AG04450 (cell line): ENCODE measurements around the gene MRPS14. TPM values are rescaled to one million over a fixed set of nuclear protein-coding genes. Genes with fewer than 3 reads are reported as not detected.

Experiments
- CTCF ChIA-PET: fragments of 300-600, 350-600 bp; formaldehyde crosslinking; extraction: SDS; loops from one replicate; lab custom pipeline; 2022; ENCODE audit warnings: antibody characterized with exemption, inconsistent platforms; lab: Charles Lee
- POLR2A ChIA-PET: fragments of 350-600 bp; formaldehyde crosslinking; extraction: SDS; loops from one replicate; lab custom pipeline; 2021; ENCODE audit warnings: antibody characterized with exemption, inconsistent platforms; lab: Yijun Ruan, JAX
- DNase-seq: peaks from one replicate; pipeline ENCODE4 v3.0.0-alpha.2; 2011; ENCODE audit warnings: low read depth, low spot score
- H3K27ac ChIP-seq: one replicate; pipeline ENCODE4 v1.5.1; 2012; ENCODE audit warnings: low read depth, low read length, control low read depth
- H3K27me3 ChIP-seq: one replicate; pipeline ENCODE4 v1.6.0; 2012; ENCODE audit warnings: low read length; ENCODE audit not compliant: control insufficient read depth, insufficient read depth
- H3K4me3 ChIP-seq: 2 replicates; pipeline ENCODE4 v1.5.1; 2011; ENCODE audit warnings: mild to moderate bottlenecking, low read depth, low read length, control low read depth
- H3K9me3 ChIP-seq: 2 replicates; pipeline ENCODE4 v1.5.1; 2012; ENCODE audit warnings: low read length; ENCODE audit not compliant: control insufficient read depth, insufficient read depth
- polyA plus RNA-seq: library from polyadenylated mRNA; depleted of rRNA; stranded (reverse); fragments of >200 nt; gene quantifications from 2 replicates; pipeline ENCODE4 v1.2.3, GENCODE V29; 2011
- TF ChIP-seq, protein P1 (sequence below): IDR thresholded peaks from 2 replicates; pipeline ENCODE4 v1.5.1; 2011; ENCODE audit warnings: low read depth, low read length, control low read depth, inconsistent platforms

Gene MRPS14
- polyA plus RNA-seq, 1 experiment, result 40.8 TPM

DNA sequence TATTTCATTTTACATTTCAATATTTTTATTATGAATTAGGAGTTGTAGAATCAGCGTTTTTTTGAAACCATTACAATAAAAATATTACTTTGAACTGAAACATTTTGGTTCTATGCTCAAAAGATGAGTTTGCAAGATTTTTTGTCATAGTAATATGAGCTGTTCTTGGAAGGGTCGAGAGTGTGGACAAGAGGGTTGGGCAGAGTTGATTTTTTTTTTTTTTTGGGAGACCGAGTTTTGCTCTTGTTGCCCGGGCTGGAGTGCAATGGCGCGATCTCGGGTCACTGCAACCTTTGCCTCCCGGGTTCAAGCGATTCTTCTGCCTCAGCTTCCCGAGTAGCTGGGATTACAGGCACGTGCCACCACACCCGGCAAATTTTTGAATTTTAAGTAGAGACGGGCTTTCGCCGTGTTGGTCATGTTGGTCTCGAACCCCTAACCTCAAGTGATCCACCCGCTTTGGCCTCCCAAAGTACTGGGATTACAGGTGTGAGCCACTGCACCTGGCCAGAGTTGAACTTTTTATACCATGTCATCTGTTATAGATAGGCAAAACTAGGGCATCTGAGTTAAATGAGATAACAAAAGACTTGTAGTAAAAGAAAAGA is 20.2 kb downstream of the MRPS14 start:
- POLR2A ChIA-PET, result no interaction called here
- TF ChIP-seq, protein P1, sequence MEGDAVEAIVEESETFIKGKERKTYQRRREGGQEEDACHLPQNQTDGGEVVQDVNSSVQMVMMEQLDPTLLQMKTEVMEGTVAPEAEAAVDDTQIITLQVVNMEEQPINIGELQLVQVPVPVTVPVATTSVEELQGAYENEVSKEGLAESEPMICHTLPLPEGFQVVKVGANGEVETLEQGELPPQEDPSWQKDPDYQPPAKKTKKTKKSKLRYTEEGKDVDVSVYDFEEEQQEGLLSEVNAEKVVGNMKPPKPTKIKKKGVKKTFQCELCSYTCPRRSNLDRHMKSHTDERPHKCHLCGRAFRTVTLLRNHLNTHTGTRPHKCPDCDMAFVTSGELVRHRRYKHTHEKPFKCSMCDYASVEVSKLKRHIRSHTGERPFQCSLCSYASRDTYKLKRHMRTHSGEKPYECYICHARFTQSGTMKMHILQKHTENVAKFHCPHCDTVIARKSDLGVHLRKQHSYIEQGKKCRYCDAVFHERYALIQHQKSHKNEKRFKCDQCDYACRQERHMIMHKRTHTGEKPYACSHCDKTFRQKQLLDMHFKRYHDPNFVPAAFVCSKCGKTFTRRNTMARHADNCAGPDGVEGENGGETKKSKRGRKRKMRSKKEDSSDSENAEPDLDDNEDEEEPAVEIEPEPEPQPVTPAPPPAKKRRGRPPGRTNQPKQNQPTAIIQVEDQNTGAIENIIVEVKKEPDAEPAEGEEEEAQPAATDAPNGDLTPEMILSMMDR, result no peak
- Histone ChIP-seq H3K27ac (no peak overlapping the region), H3K27me3 (no peaks in the 10 kb centered on the region), H3K9me3 (no peaks in the 10 kb centered on the region), H3K4me3 (no peak overlapping the region)
- CTCF ChIA-PET, result no interaction called here
- no peak for DNase-seq

DNA sequence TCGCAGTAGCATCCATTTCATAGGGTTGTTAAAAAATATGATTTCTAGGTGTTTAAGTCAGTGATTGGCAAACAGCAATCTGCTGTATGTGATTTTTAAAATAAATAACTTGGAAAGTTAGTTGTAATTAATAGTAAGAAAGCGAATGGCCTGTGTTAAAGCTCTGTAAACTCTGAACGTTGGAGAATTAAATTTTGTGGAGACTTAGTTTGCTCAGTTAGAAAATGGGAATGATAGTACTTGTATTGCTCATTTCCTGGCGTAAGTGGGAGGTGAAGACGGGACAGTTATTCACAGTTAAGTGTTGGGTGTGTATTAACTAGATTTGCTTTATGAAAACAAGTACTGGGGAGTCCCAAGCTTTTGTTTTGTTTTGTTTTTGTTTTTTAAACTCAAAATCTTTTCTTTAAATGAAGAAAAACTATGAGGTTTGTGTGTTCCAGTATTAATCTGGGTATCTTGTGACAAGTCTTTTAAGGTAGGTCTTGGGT is 22.5 kb downstream of the MRPS14 start:
- no peaks in the 10 kb centered on the region for H3K9me3 ChIP-seq
- ChIA-PET POLR2A (interaction anchor here (0.7 to 2.7 kb wide), 3 partner anchors 15 to 22 kb away, joined by 3 to 35 read pairs (median 17); partner anchors contain the start of gene MRPS14), CTCF (interaction anchor here (0.6 to 0.7 kb wide), 2 partner anchors 29 to 828 kb away, joined by 3 read pairs; no protein-coding TSS in a partner anchor)
- peak overlapping the region; percentile 84 for H3K4me3 ChIP-seq
- no peak overlapping the region for H3K27ac ChIP-seq
- TF ChIP-seq, protein P1, result no peak
- no peaks in the 10 kb centered on the region for H3K27me3 ChIP-seq
- no peak for DNase-seq

DNA sequence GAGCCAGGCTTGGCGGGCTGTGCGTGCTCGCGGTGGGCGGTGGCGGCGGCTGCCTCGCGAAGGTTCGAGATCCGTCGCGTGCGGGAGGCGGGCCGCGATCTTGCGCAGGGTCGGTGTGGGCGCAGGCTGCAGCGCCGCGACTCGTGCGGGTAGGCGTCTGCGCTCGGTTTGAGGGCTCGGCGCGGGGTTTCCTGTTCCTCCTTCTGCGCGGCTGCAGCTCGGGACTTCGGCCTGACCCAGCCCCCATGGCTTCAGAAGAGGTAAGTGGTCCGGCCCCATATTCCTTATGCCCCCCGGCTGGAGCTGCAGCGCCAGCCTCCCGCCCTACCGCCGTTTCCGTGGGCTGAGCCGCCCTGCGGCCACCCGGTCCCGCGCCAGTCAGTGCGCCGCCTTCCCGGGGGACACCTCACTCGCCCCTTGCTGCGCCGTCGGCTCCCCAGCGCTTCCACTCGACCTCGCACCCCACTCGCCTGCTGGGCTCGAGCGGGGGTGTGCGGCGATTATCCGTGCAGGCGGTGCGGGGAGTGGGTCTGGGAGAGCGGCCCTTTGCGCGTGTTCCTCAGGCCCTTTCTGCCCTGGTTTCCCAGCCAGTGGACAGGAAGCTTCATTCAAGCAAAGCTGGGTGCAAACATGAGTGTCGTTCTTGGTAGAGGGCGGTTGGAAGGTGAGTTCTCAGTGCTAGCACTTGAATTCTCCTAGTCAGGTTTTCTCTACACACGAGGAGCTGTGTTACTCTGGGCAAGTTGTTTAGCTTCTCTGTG is 23.1 kb downstream of the MRPS14 start, which contains the start of gene CACYBP:
TSS of gene CACYBP (plus strand) at position 12 of the 761 bp plus-strand sequence. CDS start at position 246, 234 bp downstream.
- no peak for DNase-seq
- TF ChIP-seq, protein P1, result 0 out of 2 replicates have a peak, but pooled peaks have one; percentile 2
- no peaks in the 10 kb centered on the region for H3K27me3 ChIP-seq
- H3K4me3 ChIP-seq, result peak within 1 kb of the TSS; percentile 84
- H3K9me3 ChIP-seq, result no peaks in the 10 kb centered on the region
- peak within 1 kb of the TSS; percentile 99 for H3K27ac ChIP-seq
- ChIA-PET CTCF (interaction anchor here (0.6 to 3.3 kb wide), 3 partner anchors 30 to 827 kb away, joined by 3 to 17 read pairs (median 3); no protein-coding TSS in a partner anchor), POLR2A (interaction anchor here (0.6 to 2.7 kb wide), 11 partner anchors 11 to 1133 kb away, joined by 3 to 35 read pairs (median 5); partner anchors contain the start of gene MRPS14)

- TF ChIP-seq, protein P1, result no peak
- POLR2A ChIA-PET, result interaction anchor here (0.6 to 2.7 kb wide), 14 partner anchors 9 to 1132 kb away, joined by 3 to 35 read pairs (median 4); partner anchors contain the start of gene MRPS14
- Histone ChIP-seq H3K9me3 (no peaks in the 10 kb centered on the region), H3K4me3 (peak overlapping the region; percentile 84), H3K27me3 (no peaks in the 10 kb centered on the region), H3K27ac (peak overlapping the region; percentile 99)
- peak; percentile 99 for DNase-seq
- CTCF ChIA-PET, result interaction anchor here (0.5 to 3.3 kb wide), 9 partner anchors 10 to 228 kb away, joined by 3 to 17 read pairs (median 3); partner anchors contain the start of gene MRPS14
Measured at GRCh38 chr1:174999216-174999935, 23.8 kb downstream of the MRPS14 start.
